ENCODE data around the gene MGP. TPM values are rescaled to one million over a fixed set of nuclear protein-coding genes. Genes with fewer than 3 reads are reported as not detected.

The MGP gene
- total RNA-seq, 1 experiment from 2014 or later = 0.72 TPM

DNA sequence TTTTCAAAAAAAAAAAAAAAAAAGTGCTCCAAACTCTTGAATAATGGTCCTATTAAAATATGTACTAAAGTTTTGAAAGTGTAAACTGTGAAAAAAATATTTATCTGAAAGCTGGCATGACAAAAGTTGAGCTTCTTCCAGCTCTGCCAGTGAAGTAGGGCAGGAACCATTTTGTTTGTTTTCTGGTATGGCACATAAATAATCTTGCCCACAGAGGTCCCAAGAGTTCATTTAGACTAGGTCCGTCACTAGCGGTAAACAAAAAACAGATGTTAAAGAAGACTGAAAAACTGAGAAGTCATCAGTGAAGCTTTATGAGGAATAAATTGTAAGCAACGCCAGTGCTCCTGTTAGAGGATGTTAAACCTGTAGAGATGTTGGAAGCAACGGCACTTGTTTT lies 45.7 kb upstream of the MGP start:
- intact Hi-C loops (cut with micrococcal nuclease; ENCODE audit: unreplicated experiment) (no loop called here), in situ Hi-C loops (cut with HindIII; ENCODE audit: low pct_unique_long_range_greater_than_20kb, low sequenced_read_pairs) (no loop called here)
- no peak for TF ChIP-seq TCF7L2 (IDR thresholded peaks at IDR 0.05; ENCODE audit: low read depth, low read length)
- TF ChIP-seq, protein P1, sequence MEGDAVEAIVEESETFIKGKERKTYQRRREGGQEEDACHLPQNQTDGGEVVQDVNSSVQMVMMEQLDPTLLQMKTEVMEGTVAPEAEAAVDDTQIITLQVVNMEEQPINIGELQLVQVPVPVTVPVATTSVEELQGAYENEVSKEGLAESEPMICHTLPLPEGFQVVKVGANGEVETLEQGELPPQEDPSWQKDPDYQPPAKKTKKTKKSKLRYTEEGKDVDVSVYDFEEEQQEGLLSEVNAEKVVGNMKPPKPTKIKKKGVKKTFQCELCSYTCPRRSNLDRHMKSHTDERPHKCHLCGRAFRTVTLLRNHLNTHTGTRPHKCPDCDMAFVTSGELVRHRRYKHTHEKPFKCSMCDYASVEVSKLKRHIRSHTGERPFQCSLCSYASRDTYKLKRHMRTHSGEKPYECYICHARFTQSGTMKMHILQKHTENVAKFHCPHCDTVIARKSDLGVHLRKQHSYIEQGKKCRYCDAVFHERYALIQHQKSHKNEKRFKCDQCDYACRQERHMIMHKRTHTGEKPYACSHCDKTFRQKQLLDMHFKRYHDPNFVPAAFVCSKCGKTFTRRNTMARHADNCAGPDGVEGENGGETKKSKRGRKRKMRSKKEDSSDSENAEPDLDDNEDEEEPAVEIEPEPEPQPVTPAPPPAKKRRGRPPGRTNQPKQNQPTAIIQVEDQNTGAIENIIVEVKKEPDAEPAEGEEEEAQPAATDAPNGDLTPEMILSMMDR (IDR thresholded peaks at IDR 0.05) = no peak
- TF ChIP-seq, protein P2, sequence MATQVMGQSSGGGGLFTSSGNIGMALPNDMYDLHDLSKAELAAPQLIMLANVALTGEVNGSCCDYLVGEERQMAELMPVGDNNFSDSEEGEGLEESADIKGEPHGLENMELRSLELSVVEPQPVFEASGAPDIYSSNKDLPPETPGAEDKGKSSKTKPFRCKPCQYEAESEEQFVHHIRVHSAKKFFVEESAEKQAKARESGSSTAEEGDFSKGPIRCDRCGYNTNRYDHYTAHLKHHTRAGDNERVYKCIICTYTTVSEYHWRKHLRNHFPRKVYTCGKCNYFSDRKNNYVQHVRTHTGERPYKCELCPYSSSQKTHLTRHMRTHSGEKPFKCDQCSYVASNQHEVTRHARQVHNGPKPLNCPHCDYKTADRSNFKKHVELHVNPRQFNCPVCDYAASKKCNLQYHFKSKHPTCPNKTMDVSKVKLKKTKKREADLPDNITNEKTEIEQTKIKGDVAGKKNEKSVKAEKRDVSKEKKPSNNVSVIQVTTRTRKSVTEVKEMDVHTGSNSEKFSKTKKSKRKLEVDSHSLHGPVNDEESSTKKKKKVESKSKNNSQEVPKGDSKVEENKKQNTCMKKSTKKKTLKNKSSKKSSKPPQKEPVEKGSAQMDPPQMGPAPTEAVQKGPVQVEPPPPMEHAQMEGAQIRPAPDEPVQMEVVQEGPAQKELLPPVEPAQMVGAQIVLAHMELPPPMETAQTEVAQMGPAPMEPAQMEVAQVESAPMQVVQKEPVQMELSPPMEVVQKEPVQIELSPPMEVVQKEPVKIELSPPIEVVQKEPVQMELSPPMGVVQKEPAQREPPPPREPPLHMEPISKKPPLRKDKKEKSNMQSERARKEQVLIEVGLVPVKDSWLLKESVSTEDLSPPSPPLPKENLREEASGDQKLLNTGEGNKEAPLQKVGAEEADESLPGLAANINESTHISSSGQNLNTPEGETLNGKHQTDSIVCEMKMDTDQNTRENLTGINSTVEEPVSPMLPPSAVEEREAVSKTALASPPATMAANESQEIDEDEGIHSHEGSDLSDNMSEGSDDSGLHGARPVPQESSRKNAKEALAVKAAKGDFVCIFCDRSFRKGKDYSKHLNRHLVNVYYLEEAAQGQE (IDR thresholded peaks at IDR 0.05; ENCODE audit: insufficient read depth in 1 of 2, low read depth in 2 of 2, low read length in 1 of 2) = no peak
- Histone ChIP-seq H3K4me3 (ENCODE audit: low read depth in 2 of 2, low read length in 2 of 2) (no peak overlapping the region), H3K27me3 (ENCODE audit: control insufficient read depth, insufficient read depth, low read length) (no peaks in the 10 kb centered on the region), H3K27ac (ENCODE audit: low read length) (no peak overlapping the region), H3K9me3 (ENCODE audit: control insufficient read depth, insufficient read depth, low read depth, low read length) (no peaks in the 10 kb centered on the region), H3K36me3 (ENCODE audit: control insufficient read depth, insufficient read depth, low read length) (no peaks in the 10 kb centered on the region), H3K4me1 (ENCODE audit: control insufficient read depth, insufficient read depth, low read length) (no peaks in the 10 kb centered on the region)
- ATAC-seq = no peak
- DNase-seq (ENCODE audit: low read depth, low spot score) = no peak
- BruUV-seq (replicated peaks) = no TSS peak
- ChIA-PET CTCF (no interaction called here), POLR2A (no interaction called here)

DNA sequence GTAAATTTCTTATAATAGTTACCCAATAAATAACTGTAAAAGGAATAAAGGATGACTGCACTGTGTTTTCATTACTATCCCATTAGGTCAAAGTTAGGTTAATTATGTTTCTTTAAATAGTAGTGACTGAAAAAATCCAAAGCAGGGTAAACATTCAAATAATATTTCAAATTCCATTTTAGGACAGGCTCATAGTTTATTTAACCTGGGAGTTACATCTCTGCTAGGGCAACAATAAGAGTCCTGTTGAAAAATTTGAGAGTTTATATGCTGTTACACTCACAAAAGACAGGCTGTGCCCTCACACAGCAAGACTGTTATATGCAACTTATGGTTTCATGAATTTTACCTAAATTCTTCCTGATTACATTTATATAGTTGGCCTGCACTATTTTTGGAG lies 44.6 kb upstream of the MGP start:
- Histone ChIP-seq H3K36me3 (ENCODE audit: control insufficient read depth, insufficient read depth, low read length) (no peaks in the 10 kb centered on the region), H3K27me3 (ENCODE audit: control insufficient read depth, insufficient read depth, low read length) (no peaks in the 10 kb centered on the region), H3K9me3 (ENCODE audit: control insufficient read depth, insufficient read depth, low read depth, low read length) (no peaks in the 10 kb centered on the region), H3K4me1 (ENCODE audit: control insufficient read depth, insufficient read depth, low read length) (no peaks in the 10 kb centered on the region), H3K27ac (ENCODE audit: low read length) (no peak overlapping the region), H3K4me3 (ENCODE audit: low read depth in 2 of 2, low read length in 2 of 2) (no peak overlapping the region)
- in situ Hi-C loops (cut with HindIII; ENCODE audit: low pct_unique_long_range_greater_than_20kb, low sequenced_read_pairs) (no loop called here), intact Hi-C loops (cut with micrococcal nuclease; ENCODE audit: unreplicated experiment) (no loop called here)
- CTCF ChIA-PET = no interaction called here
- no peak for ATAC-seq
- POLR2A ChIA-PET = no interaction called here
- no peak for TF ChIP-seq POLR2AphosphoS5 (IDR thresholded peaks at IDR 0.05; ENCODE audit: low read depth, low read length)
- TF ChIP-seq, protein P1 (IDR thresholded peaks at IDR 0.05) = no peak
- TF ChIP-seq SIN3A (IDR thresholded peaks at IDR 0.05; ENCODE audit: borderline replicate concordance, insufficient read depth, low read depth, low read length) = no peak
- TF ChIP-seq, protein P2 (IDR thresholded peaks at IDR 0.05; ENCODE audit: insufficient read depth in 1 of 2, low read depth in 2 of 2, low read length in 1 of 2) = no peak
- TF ChIP-seq TCF7L2 (IDR thresholded peaks at IDR 0.05; ENCODE audit: low read depth, low read length) = no peak
- no TSS peak for BruUV-seq (replicated peaks)
- no peak for DNase-seq (ENCODE audit: low read depth, low spot score)

Data from Panc1 (cell line).